Loucy (cell line): ENCODE results near the gene SERTAD3.

Experiments
- CTCF ChIP-seq: fragments of 200-600 bp; sonication (generic); conservative IDR thresholded peaks from 2 replicates; pipeline ENCODE4 v1.5.1; 2014; ENCODE audit warnings: mild to moderate bottlenecking, antibody characterized with exemption, low read length
- EZH2phosphoT487 ChIP-seq: fragments of 200-600 bp; IDR thresholded peaks from 2 replicates; pipeline ENCODE4 v1.6.1; 2018; ENCODE audit warnings: antibody characterized with exemption, mild to moderate bottlenecking, moderate library complexity, borderline replicate concordance

- no peak for TF ChIP-seq CTCF
- TF ChIP-seq EZH2phosphoT487 = no peak
These were observed 48.2 kb downstream of the SERTAD3 start for GRCh38 chr19:40395956-40396355.
